IMR-90 (cell line): ENCODE results near the gene SH3RF1. TPM values are rescaled to one million over a fixed set of nuclear protein-coding genes. Genes with fewer than 3 reads are reported as not detected.
A peak's percentile ranks its signal among the peaks of the same experiment; 100 is the strongest.

Experiments
- ATAC-seq: fragments of 200-7000 bp; cut with Tn5 transposase; 2 replicates; pipeline ENCODE4 v1.9.1; 2020; ENCODE audit warnings: low read depth, mild to moderate bottlenecking, moderate library complexity
- BruUV-seq: library from RNA; stranded (reverse); fragments of 400-500 nt; replicated peaks from 2 replicates; lab custom pipeline; 2021; lab: Mats Ljungman, UMichigan
- CTCF ChIA-PET: fragments of 300-600 bp; formaldehyde crosslinking; extraction: SDS; loops from one replicate; lab custom pipeline; 2021; ENCODE audit warnings: antibody characterized with exemption; lab: Yijun Ruan, JAX
- POLR2A ChIA-PET: fragments of 300-600 bp; sonication (Branson Sonifier 250); formaldehyde crosslinking; loops from one replicate; lab custom pipeline; 2022; ENCODE audit warnings: antibody characterized with exemption; ENCODE audit not compliant: unreplicated experiment; lab: Charles Lee
- DNase-seq: peaks from one replicate; pipeline ENCODE4 v3.0.0; 2013
- H2AFZ ChIP-seq: replicated peaks from 2 replicates; pipeline ENCODE3; 2013; ENCODE audit warnings: low read length, mild to moderate bottlenecking; ENCODE audit not compliant: poor library complexity
- H2AK5ac ChIP-seq: 2 replicates; pipeline ENCODE4 v1.6.1; 2013; ENCODE audit warnings: low read depth, low read length, inconsistent platforms
- H2AK9ac ChIP-seq: replicated peaks from 2 replicates; pipeline ENCODE3; 2013; ENCODE audit warnings: mild to moderate bottlenecking, low read depth, low read length, moderate library complexity; ENCODE audit not compliant: poor library complexity
- H2BK120ac ChIP-seq: 2 replicates; pipeline ENCODE4 v1.6.1; 2013; ENCODE audit warnings: low read depth, low read length, inconsistent platforms
- H2BK15ac ChIP-seq: 3 replicates; pipeline ENCODE4 v1.6.1; 2013; ENCODE audit warnings: low read depth, low read length, inconsistent platforms
- H2BK20ac ChIP-seq: 2 replicates; pipeline ENCODE4 v1.6.1; 2013; ENCODE audit warnings: low read depth, mild to moderate bottlenecking, inconsistent platforms, low read length, moderate library complexity
- H2BK5ac ChIP-seq: 2 replicates; pipeline ENCODE4 v1.6.1; 2013; ENCODE audit warnings: mild to moderate bottlenecking, low read depth, low read length, inconsistent platforms; ENCODE audit not compliant: poor library complexity, severe bottlenecking
- H3K14ac ChIP-seq: replicated peaks from 2 replicates; pipeline ENCODE4 v1.6.1; 2013; ENCODE audit warnings: low read depth, low read length, inconsistent platforms
- H3K18ac ChIP-seq: 2 replicates; pipeline ENCODE4 v1.6.1; 2013; ENCODE audit warnings: low read depth, low read length, control low read depth
- H3K23ac ChIP-seq: 2 replicates; pipeline ENCODE4 v1.6.1; 2013; ENCODE audit warnings: low read depth, low read length, inconsistent platforms
- H3K27ac ChIP-seq: 2 replicates; pipeline ENCODE4 v1.5.1; 2013; ENCODE audit warnings: mild to moderate bottlenecking, control low read depth, low read length; ENCODE audit not compliant: insufficient read depth
- H3K27me3 ChIP-seq: 2 replicates; pipeline ENCODE4 v1.6.1; 2013; ENCODE audit warnings: low read length; ENCODE audit not compliant: control insufficient read depth, insufficient read depth
- H3K36me3 ChIP-seq: 2 replicates; pipeline ENCODE4 v1.6.1; 2013; ENCODE audit warnings: low read length, mixed read lengths; ENCODE audit not compliant: control insufficient read depth, insufficient read depth
- H3K4ac ChIP-seq: 2 replicates; pipeline ENCODE4 v1.6.1; 2013; ENCODE audit warnings: low read depth, low read length, inconsistent platforms
- H3K4me1 ChIP-seq: 2 replicates; pipeline ENCODE4 v1.6.1; 2013; ENCODE audit warnings: low read length, mixed read lengths; ENCODE audit not compliant: control insufficient read depth, insufficient read depth
- H3K4me2 ChIP-seq: 2 replicates; pipeline ENCODE4 v1.6.1; 2013; ENCODE audit warnings: low read depth, mild to moderate bottlenecking, control low read depth, low read length, moderate library complexity
- H3K4me3 ChIP-seq: 2 replicates; pipeline ENCODE4 v1.5.1; 2013; ENCODE audit warnings: low read depth, mild to moderate bottlenecking, control low read depth, low read length, moderate library complexity; ENCODE audit not compliant: insufficient read depth
- H3K56ac ChIP-seq: 2 replicates; pipeline ENCODE4 v1.6.1; 2013; ENCODE audit warnings: low read length, inconsistent platforms; ENCODE audit not compliant: insufficient read depth; ENCODE audit errors: extremely low read depth
- H3K79me1 ChIP-seq, 2 experiments: 2 replicates each; pipeline ENCODE4 v1.6.1; 2013; ENCODE audit warnings: low read length in 2 of 2, inconsistent platforms in 1 of 2, low read depth in 1 of 2
- H3K9ac ChIP-seq: 2 replicates; pipeline ENCODE4 v1.6.1; 2013; ENCODE audit warnings: low read depth, low read length, control low read depth
- H3K9me1 ChIP-seq: 2 replicates; pipeline ENCODE4 v1.6.1; 2013; ENCODE audit warnings: low read length, inconsistent platforms; ENCODE audit not compliant: insufficient read depth
- H3K9me3 ChIP-seq: 2 replicates; pipeline ENCODE4 v1.6.1; 2013; ENCODE audit warnings: low read length; ENCODE audit not compliant: control insufficient read depth, insufficient read depth
- H4K20me1 ChIP-seq: 2 replicates; pipeline ENCODE4 v1.6.1; 2013; ENCODE audit warnings: low read length, inconsistent platforms; ENCODE audit not compliant: insufficient read depth
- H4K5ac ChIP-seq: 2 replicates; pipeline ENCODE4 v1.6.1; 2013; ENCODE audit warnings: mild to moderate bottlenecking, low read depth, low read length, control low read depth
- H4K8ac ChIP-seq, 2 experiments: 2 replicates each; pipeline ENCODE4 v1.6.1; 2013; ENCODE audit warnings: low read depth in 2 of 2, low read length in 2 of 2, control low read depth in 1 of 2, inconsistent platforms in 1 of 2
- H4K91ac ChIP-seq: 2 replicates; pipeline ENCODE4 v1.6.1; 2013; ENCODE audit warnings: low read depth, low read length, inconsistent platforms; ENCODE audit not compliant: insufficient read depth
- BHLHE40 ChIP-seq: fragments of 150-350 bp; IDR thresholded peaks from 2 replicates; pipeline ENCODE4 v1.6.1; 2016; ENCODE audit warnings: mild to moderate bottlenecking, low read depth, low read length
- CEBPB ChIP-seq: IDR thresholded peaks from 2 replicates; pipeline ENCODE4 v1.6.1; 2012; ENCODE audit warnings: low read depth, low read length, improper control_type of control experiment
- FOS ChIP-seq: fragments of 150-350 bp; IDR thresholded peaks from 2 replicates; pipeline ENCODE4 v1.6.1; 2016; ENCODE audit warnings: low read depth, low read length
- MAFK ChIP-seq: IDR thresholded peaks from 2 replicates; pipeline ENCODE4 v1.6.1; 2012; ENCODE audit warnings: low read depth, low read length, improper control_type of control experiment
- MAZ ChIP-seq: IDR thresholded peaks from 2 replicates; pipeline ENCODE4 v1.6.1; 2012; ENCODE audit warnings: low read depth, mild to moderate bottlenecking, low read length, improper control_type of control experiment, moderate library complexity, borderline replicate concordance
- POLR2A ChIP-seq: IDR thresholded peaks from 2 replicates; pipeline ENCODE4 v1.6.1; 2012; ENCODE audit warnings: mild to moderate bottlenecking, low read depth, low read length
- RAD21 ChIP-seq: IDR thresholded peaks from 2 replicates; pipeline ENCODE4 v1.6.1; 2012; ENCODE audit warnings: low read length, improper control_type of control experiment
- RCOR1 ChIP-seq: IDR thresholded peaks from 2 replicates; pipeline ENCODE4 v1.6.1; 2012; ENCODE audit warnings: mild to moderate bottlenecking, low read length, improper control_type of control experiment; ENCODE audit not compliant: insufficient replicate concordance
- SMC3 ChIP-seq: fragments of 150-350 bp; IDR thresholded peaks from 2 replicates; pipeline ENCODE4 v1.6.1; 2016; ENCODE audit warnings: low read depth, mild to moderate bottlenecking, antibody characterized with exemption, low read length, moderate library complexity
- WGBS, 2 experiments: methylation state at CpG; one replicate each; pipeline versions ENCODE4 v1.1.5 to v1.1.7; 2013; ENCODE audit warnings: missing lambda C conversion rate in 2 of 2; ENCODE audit not compliant: insufficient read length in 1 of 2; ENCODE audit errors: extremely low coverage in 2 of 2; 5-methylcytosine and 5-hydroxymethylcytosine counted together
- dilution Hi-C: fragments of 300-500 bp; cut with HindIII; formaldehyde crosslinking; loops from one replicate; pipeline ENCODE4 v1.14.3; 2018; ENCODE audit warnings: low sequenced_read_pairs; ENCODE audit not compliant: unreplicated experiment
- in situ Hi-C: fragments of 300-500 bp; cut with MboI; formaldehyde crosslinking; loops from 3 replicates; pipeline ENCODE4 v1.14.3; 2019; ENCODE audit warnings: low sequenced_read_pairs, inconsistent platforms, mixed read lengths
- intact Hi-C: fragments of 100-400 bp; cut with micrococcal nuclease; formaldehyde crosslinking; loops from 2 replicates; pipeline ENCODE4 v1.10.0; 2022
- polyA plus RNA-seq, 3 experiments: library from polyadenylated mRNA; depleted of rRNA; stranded (reverse); fragments of >200 nt; gene quantifications; 2 replicates each; pipeline ENCODE4 v1.2.3, GENCODE V29; 2012; ENCODE audit warnings: low replicate concordance in 1 of 3
- total RNA-seq: library from RNA; depleted of rRNA; stranded (reverse); fragments of >200 nt; gene quantifications from 2 replicates; pipeline ENCODE4 v1.2.3, GENCODE V29; 2012
- TF ChIP-seq, protein P1 (sequence below): fragments of 150-350 bp; IDR thresholded peaks from 2 replicates; pipeline ENCODE4 v1.6.1; 2017; ENCODE audit warnings: mild to moderate bottlenecking, antibody characterized with exemption, low read length, low read depth

The SH3RF1 gene
- total and polyA plus RNA-seq, 2 of the 4 experiments (the other 2 are of a cell fraction), result 22.0 to 29.8 TPM

DNA sequence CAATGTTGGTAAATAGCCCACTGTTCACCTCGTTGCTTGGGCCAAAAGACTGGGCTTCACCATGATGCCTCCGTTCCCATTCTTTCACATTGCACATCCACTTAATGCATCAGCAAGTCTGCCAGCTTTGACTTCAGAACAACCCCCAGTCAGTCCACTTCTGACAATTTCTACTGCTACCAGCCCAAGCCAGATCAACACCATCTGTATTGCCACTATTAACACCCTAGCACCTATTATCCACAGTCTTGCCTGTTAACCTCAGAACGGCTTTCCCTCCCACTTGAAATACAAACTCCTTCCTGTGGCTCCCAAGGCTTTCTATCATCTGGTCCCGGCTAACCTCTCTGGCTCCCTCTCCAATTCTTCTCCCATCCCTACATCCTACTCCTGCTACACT lies 95.7 kb downstream of the SH3RF1 start:
- peaks cover 50% of the 10 kb centered on the region for H4K20me1 ChIP-seq
- no peak overlapping the region for H3K4ac ChIP-seq
- no peak overlapping the region for H2AFZ ChIP-seq
- no peak overlapping the region for H4K8ac ChIP-seq
- H2AK5ac ChIP-seq, result no peak overlapping the region
- no peak overlapping the region for H3K4me2 ChIP-seq
- ChIA-PET POLR2A (no interaction called here), CTCF (no interaction called here)
- no peak overlapping the region for H3K56ac ChIP-seq
- in situ Hi-C loops, result no loop called here
- H3K9me3 ChIP-seq, result no peaks in the 10 kb centered on the region
- peak overlapping the region; percentile 68 for H2AK9ac ChIP-seq
- no peak for ATAC-seq
- H4K5ac ChIP-seq, result no peak overlapping the region
- dilution Hi-C loops, result no loop called here
- intact Hi-C loops, result no loop called here
- H3K27me3 ChIP-seq, result no peaks in the 10 kb centered on the region
- H2BK15ac ChIP-seq, result no peak overlapping the region
- no peak overlapping the region for H2BK120ac ChIP-seq
- no peak overlapping the region for H3K14ac ChIP-seq
- H3K4me3 ChIP-seq, result no peak overlapping the region
- H3K9me1 ChIP-seq, result peaks cover 16% of the 10 kb centered on the region
- no peak overlapping the region for H2BK20ac ChIP-seq
- 85% methylated on average over 4 of the region's 4 CpGs; no CpG with 5 or more reads in 1 of the 2 experiments for WGBS, 2 experiments
- H3K18ac ChIP-seq, result no peak overlapping the region
- peaks cover 13% of the 10 kb centered on the region for H3K4me1 ChIP-seq
- TF ChIP-seq SMC3, result no peak
- TF ChIP-seq RAD21, result no peak
- no peak for TF ChIP-seq POLR2A
- no peak for TF ChIP-seq RCOR1
- TF ChIP-seq MAZ, result no peak
- TF ChIP-seq BHLHE40, result no peak
- no peak for TF ChIP-seq MAFK
- TF ChIP-seq, protein P1, sequence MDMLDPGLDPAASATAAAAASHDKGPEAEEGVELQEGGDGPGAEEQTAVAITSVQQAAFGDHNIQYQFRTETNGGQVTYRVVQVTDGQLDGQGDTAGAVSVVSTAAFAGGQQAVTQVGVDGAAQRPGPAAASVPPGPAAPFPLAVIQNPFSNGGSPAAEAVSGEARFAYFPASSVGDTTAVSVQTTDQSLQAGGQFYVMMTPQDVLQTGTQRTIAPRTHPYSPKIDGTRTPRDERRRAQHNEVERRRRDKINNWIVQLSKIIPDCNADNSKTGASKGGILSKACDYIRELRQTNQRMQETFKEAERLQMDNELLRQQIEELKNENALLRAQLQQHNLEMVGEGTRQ, result no peak
- TF ChIP-seq FOS, result no peak
- TF ChIP-seq CEBPB, result no peak
- no peak overlapping the region for H3K27ac ChIP-seq
- H3K36me3 ChIP-seq, result no peaks in the 10 kb centered on the region; the same call in 1 of the 2 replicates
- no peak overlapping the region for H3K9ac ChIP-seq
- H3K79me1 ChIP-seq, result peaks cover 29 to 81% of the 10 kb centered on the region in 2 experiments
- peak overlapping the region; percentile 24 for H3K23ac ChIP-seq
- no peak for DNase-seq
- no peak overlapping the region for H2BK5ac ChIP-seq
- BruUV-seq, result no TSS peak
- H4K91ac ChIP-seq, result no peak overlapping the region
